K562 (cell line): ENCODE results near the gene UCP1. TPM values are rescaled to one million over a fixed set of nuclear protein-coding genes. Genes with fewer than 3 reads are reported as not detected.
A peak's percentile ranks its signal among the peaks of the same experiment; 100 is the strongest.

Source experiments
- CXXC5 ChIP-seq: fragments of 250-450 bp; sonication (Bioruptor Pico); IDR thresholded peaks from 2 replicates; pipeline ENCODE4 v1.8.0; 2022; ENCODE audit warnings: inconsistent platforms, mild to moderate bottlenecking, moderate library complexity
- DMBX1 ChIP-seq: fragments of 250-450 bp; sonication (Bioruptor Pico); IDR thresholded peaks from 2 replicates; pipeline ENCODE4 v1.8.0; 2022; ENCODE audit warnings: inconsistent platforms, mild to moderate bottlenecking, moderate library complexity, borderline replicate concordance
- ELF1 ChIP-seq: fragments of 200-800 bp; sonication (Bioruptor generic); IDR thresholded peaks from 2 replicates; pipeline ENCODE4 v1.6.1; 2016; ENCODE audit warnings: missing genetic modification characterization, missing compliant biosample characterization
- HLTF ChIP-seq: fragments of 450-650 bp; IDR thresholded peaks from 2 replicates; pipeline ENCODE4 v1.6.1; 2016
- MBD2 ChIP-seq: sonication (generic); IDR thresholded peaks from 2 replicates; pipeline ENCODE4 v1.6.1; 2016; ENCODE audit warnings: low read depth, borderline replicate concordance
- MNT ChIP-seq, 2 experiments: fragments of 450-650 bp; conservative IDR thresholded peaks; 2 replicates each; pipeline ENCODE4 v1.6.1; 2017; ENCODE audit warnings: mild to moderate bottlenecking in 2 of 2, moderate library complexity in 2 of 2
- MXD1 ChIP-seq: fragments of 250-450 bp; sonication (Bioruptor Pico); IDR thresholded peaks from 2 replicates; pipeline ENCODE4 v1.8.0; 2021; ENCODE audit warnings: borderline replicate concordance, mild to moderate bottlenecking, moderate library complexity; ENCODE audit not compliant: poor library complexity, severe bottlenecking
- RBBP5 ChIP-seq: fragments of 200-600 bp; sonication (generic); IDR thresholded peaks from 2 replicates; pipeline ENCODE4 v1.6.1; 2012; ENCODE audit warnings: borderline replicate concordance, mild to moderate bottlenecking, low read length, control low read depth, inconsistent platforms; ENCODE audit not compliant: insufficient read depth, poor library complexity, severe bottlenecking
- SP2 ChIP-seq: IDR thresholded peaks from 2 replicates; pipeline ENCODE4 v1.6.1; 2011; ENCODE audit warnings: mild to moderate bottlenecking, low read depth, low read length, moderate library complexity; ENCODE audit not compliant: poor library complexity, severe bottlenecking; ENCODE audit errors: extremely low read depth
- TSHZ1 ChIP-seq: fragments of 250-450 bp; sonication (Bioruptor Pico); IDR thresholded peaks from 2 replicates; pipeline ENCODE4 v1.4.0; 2020; ENCODE audit warnings: mild to moderate bottlenecking, moderate library complexity
- ZBTB43 ChIP-seq: sonication (generic); formaldehyde crosslinking; IDR thresholded peaks from 2 replicates; pipeline ENCODE4 v1.8.0; 2023; ENCODE audit warnings: mild to moderate bottlenecking, missing genetic modification reagents
- ZNF282 ChIP-seq: sonication (generic); formaldehyde crosslinking; IDR thresholded peaks from 2 replicates; pipeline ENCODE4 v1.8.1; 2023; ENCODE audit warnings: missing genetic modification reagents
- ZNF431 ChIP-seq: sonication (generic); formaldehyde crosslinking; IDR thresholded peaks from 2 replicates; pipeline ENCODE4 v1.8.0; 2022; ENCODE audit warnings: mild to moderate bottlenecking, missing genetic modification reagents
- ZNF695 ChIP-seq: fragments of 450-650 bp; formaldehyde crosslinking; IDR thresholded peaks from 2 replicates; pipeline ENCODE4 v1.4.0; 2020; ENCODE audit warnings: mild to moderate bottlenecking, moderate library complexity
- ZSCAN32 ChIP-seq: fragments of 450-650 bp; formaldehyde crosslinking; IDR thresholded peaks from 2 replicates; pipeline ENCODE4 v1.4.0; 2020; ENCODE audit warnings: mild to moderate bottlenecking, moderate library complexity
- polyA plus RNA-seq, 8 experiments: library from polyadenylated mRNA; depleted of rRNA in 4 of 8; stranded (reverse) in 5 of 8; unstranded in 3 of 8; fragments of >200 nt; fragmentation: Nextera tagmentation in 2 of 8; fragmentation: Illumina TruSeq in 1 of 8; extraction: Ambion mirVana in 2 of 8; extraction: Trizol in 1 of 8; gene quantifications; 2 replicates each; pipeline versions ENCODE4 v1.2.1 to v1.2.3, GENCODE V29; 2011 to 2014; ENCODE audit warnings: inconsistent platforms in 1 of 8, missing spikeins in 1 of 8
- total RNA-seq, 7 experiments: library from RNA; depleted of rRNA in 6 of 7; stranded (reverse); fragments of >200 nt in 6 of 7; fragmentation: Illumina TruSeq in 2 of 7; extraction: Trizol in 2 of 7; gene quantifications; 2 replicates each; pipeline versions ENCODE4 v1.2.1 to v1.2.3, GENCODE V29; 2011 to 2021; ENCODE audit warnings: low replicate concordance in 1 of 7
- TF ChIP-seq, protein P1 (sequence below): sonication (generic); formaldehyde crosslinking; IDR thresholded peaks from 2 replicates; pipeline ENCODE4 v1.8.1; 2023; ENCODE audit warnings: mild to moderate bottlenecking, missing genetic modification reagents

UCP1 gene
- total and polyA plus RNA-seq, 9 of the 15 experiments (the other 6 are each of a cell fraction or from before 2014, with no cell fraction given) = not detected

GRCh38 chr4:140523857-140524742 is 44.7 kb downstream of the UCP1 start, which contains the start of gene ELMOD2 (continued):
- TF ChIP-seq TSHZ1 (CRISPR knock-in tag) (no peak), CXXC5 (CRISPR knock-in tag) (peak; percentile 69), MXD1 (CRISPR knock-in tag) (no peak), ZSCAN32 (CRISPR knock-in tag) (no peak), DMBX1 (CRISPR knock-in tag) (0 out of 2 replicates have a peak, but pooled peaks have one; percentile 25), ZNF695 (CRISPR knock-in tag) (no peak), ZBTB43 (peak; percentile 63; the same call in 1 of the 2 replicates), MNT (conservative IDR thresholded peaks at IDR 0.05) (peak; percentile 65 to 85; a peak in 3 of 4 replicates), MBD2 (no peak; the same call in 1 of the 2 replicates), ELF1 (tag) (peak; percentile 96), ZNF282 (CRISPR knock-in tag) (no peak), RBBP5 (peak; percentile 95), ZNF431 (CRISPR knock-in tag) (0 out of 2 replicates have a peak, but pooled peaks have one; percentile 49), SP2 (peak; percentile 19), HLTF (no peak)
- TF ChIP-seq, protein P1, sequence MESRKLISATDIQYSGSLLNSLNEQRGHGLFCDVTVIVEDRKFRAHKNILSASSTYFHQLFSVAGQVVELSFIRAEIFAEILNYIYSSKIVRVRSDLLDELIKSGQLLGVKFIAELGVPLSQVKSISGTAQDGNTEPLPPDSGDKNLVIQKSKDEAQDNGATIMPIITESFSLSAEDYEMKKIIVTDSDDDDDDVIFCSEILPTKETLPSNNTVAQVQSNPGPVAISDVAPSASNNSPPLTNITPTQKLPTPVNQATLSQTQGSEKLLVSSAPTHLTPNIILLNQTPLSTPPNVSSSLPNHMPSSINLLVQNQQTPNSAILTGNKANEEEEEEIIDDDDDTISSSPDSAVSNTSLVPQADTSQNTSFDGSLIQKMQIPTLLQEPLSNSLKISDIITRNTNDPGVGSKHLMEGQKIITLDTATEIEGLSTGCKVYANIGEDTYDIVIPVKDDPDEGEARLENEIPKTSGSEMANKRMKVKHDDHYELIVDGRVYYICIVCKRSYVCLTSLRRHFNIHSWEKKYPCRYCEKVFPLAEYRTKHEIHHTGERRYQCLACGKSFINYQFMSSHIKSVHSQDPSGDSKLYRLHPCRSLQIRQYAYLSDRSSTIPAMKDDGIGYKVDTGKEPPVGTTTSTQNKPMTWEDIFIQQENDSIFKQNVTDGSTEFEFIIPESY (CRISPR knock-in tag) = peak; percentile 13; the same call in 1 of the 2 replicates
